Panc1 (cell line): ENCODE measurements around the gene ZBTB20.

ENCODE experiments used
- CTCF ChIP-seq: fragments of 450-650 bp; IDR thresholded peaks from 2 replicates; pipeline ENCODE4 v1.5.1; 2017; ENCODE audit warnings: mild to moderate bottlenecking
- POLR2AphosphoS5 ChIP-seq: IDR thresholded peaks from 2 replicates; pipeline ENCODE4 v1.6.1; 2012; ENCODE audit warnings: mild to moderate bottlenecking, low read depth, low read length, moderate library complexity
- REST ChIP-seq, 2 experiments: IDR thresholded peaks; 2 replicates each; pipeline ENCODE4 v1.6.1; 2011 to 2012; ENCODE audit warnings: low read depth in 2 of 2, control low read depth in 1 of 2, low read length in 1 of 2, mild to moderate bottlenecking in 1 of 2, moderate library complexity in 1 of 2; ENCODE audit not compliant: insufficient read depth in 1 of 2
- SIN3A ChIP-seq: IDR thresholded peaks from 2 replicates; pipeline ENCODE4 v1.6.1; 2012; ENCODE audit warnings: low read depth, mild to moderate bottlenecking, low read length, moderate library complexity, borderline replicate concordance; ENCODE audit not compliant: insufficient read depth
- TCF7L2 ChIP-seq: IDR thresholded peaks from 2 replicates; pipeline ENCODE4 v1.6.1; 2011; ENCODE audit warnings: mild to moderate bottlenecking, low read depth, low read length, inconsistent platforms

GRCh38 chr3:114626751-114627150, 520.3 kb downstream of the ZBTB20 start:
- TF ChIP-seq CTCF (no peak), REST (IDR thresholded peaks at IDR 0.05; ENCODE audit: insufficient read depth in 1 of 2, low read depth in 2 of 2, low read length in 1 of 2) (no peak), POLR2AphosphoS5 (no peak), TCF7L2 (no peak), SIN3A (no peak)
